ENCODE results near the gene ASMTL. TPM values are rescaled to one million over a fixed set of nuclear protein-coding genes. Genes with fewer than 3 reads are reported as not detected.

Gene ASMTL
- total RNA-seq, 1 experiment from 2014 or later: 18.4 TPM

Other genes starting within 250 kb of the ASMTL start
- not detected in 2 replicates for gene CRLF2, start 240.3 kb downstream of the ASMTL start, total RNA-seq (2014; rRNA removed; shearing (Covaris generic); ENCODE audit: low replicate concordance)
- gene CSF2RA, start 184.1 kb downstream of the ASMTL start, total RNA-seq (2014; rRNA removed; shearing (Covaris generic); ENCODE audit: low replicate concordance): not detected in 2 replicates
- gene IL3RA, start 116.1 kb downstream of the ASMTL start, total RNA-seq (2014; rRNA removed; shearing (Covaris generic); ENCODE audit: low replicate concordance): not detected in 2 replicates
- 209 and 367 TPM in 2 replicates for gene SLC25A6, start 60.8 kb downstream of the ASMTL start, total RNA-seq (2014; rRNA removed; shearing (Covaris generic); ENCODE audit: low replicate concordance)
- 87.1 and 130 TPM in 2 replicates for gene P2RY8, start 84.3 kb upstream of the ASMTL start, total RNA-seq (2014; rRNA removed; shearing (Covaris generic); ENCODE audit: low replicate concordance)
- 27.9 and 66.6 TPM in 2 replicates for gene AKAP17A, start 138.7 kb upstream of the ASMTL start, total RNA-seq (2014; rRNA removed; shearing (Covaris generic); ENCODE audit: low replicate concordance)
- 0.29 TPM in 1 of 2 replicates, not detected in the other for gene ASMT, start 162.2 kb upstream of the ASMTL start, total RNA-seq (2014; rRNA removed; shearing (Covaris generic); ENCODE audit: low replicate concordance)